CD14-positive monocyte (primary cell): ENCODE measurements around the gene SATB2. TPM values are rescaled to one million over a fixed set of nuclear protein-coding genes. Genes with fewer than 3 reads are reported as not detected.

Experiments used
- DNase-seq, 3 donors: peaks; one replicate each; pipeline ENCODE4 v3.0.0-alpha.2; 2011 to 2022
- H2AFZ ChIP-seq: 2 replicates; pipeline ENCODE4 v1.6.0; 2012; ENCODE audit warnings: mild to moderate bottlenecking, low read depth, low read length, inconsistent platforms; ENCODE audit not compliant: insufficient read depth, poor library complexity, severe bottlenecking
- H3K27ac ChIP-seq, 2 donors: 1 replicate in 1 of 2; 2 replicates in 1 of 2; pipeline ENCODE4 v1.5.1; 2012 to 2013; ENCODE audit warnings: low read length in 2 of 2, control low read depth in 1 of 2, inconsistent platforms in 1 of 2, low read depth in 1 of 2, mild to moderate bottlenecking in 1 of 2
- H3K27me3 ChIP-seq, 2 donors: one replicate each; pipeline versions ENCODE4 v1.6.0 to v1.6.1; 2011 to 2013; ENCODE audit warnings: low read length in 2 of 2; ENCODE audit not compliant: control insufficient read depth in 2 of 2, insufficient read depth in 2 of 2
- H3K36me3 ChIP-seq, 2 donors: replicated peaks in 1 of 2; 1 replicate in 1 of 2; 2 replicates in 1 of 2; pipeline versions ENCODE4 v1.5.1 to v1.6.1; 2012 to 2013; ENCODE audit warnings: low read length in 2 of 2, control low read depth in 1 of 2, inconsistent platforms in 1 of 2, mild to moderate bottlenecking in 1 of 2; ENCODE audit not compliant: insufficient read depth in 2 of 2, control insufficient read depth in 1 of 2
- H3K4me1 ChIP-seq, 2 donors: 1 replicate in 1 of 2; 2 replicates in 1 of 2; pipeline versions ENCODE4 v1.5.1 to v1.6.1; 2012 to 2013; ENCODE audit warnings: low read length in 2 of 2, control low read depth in 1 of 2, inconsistent platforms in 1 of 2, mild to moderate bottlenecking in 1 of 2, moderate library complexity in 1 of 2; ENCODE audit not compliant: insufficient read depth in 2 of 2, control insufficient read depth in 1 of 2
- H3K4me2 ChIP-seq: replicated peaks from 2 replicates; pipeline ENCODE3; 2012; ENCODE audit warnings: low read length, moderate library complexity, mild to moderate bottlenecking; ENCODE audit not compliant: poor library complexity, severe bottlenecking; ENCODE audit errors: extremely low read depth
- H3K4me3 ChIP-seq, 3 experiments: fragments of 200-600 bp in 1 of 3; sonication (generic) in 1 of 3; replicated peaks in 1 of 3; 1 replicate in 2 of 3; 2 replicates in 1 of 3; pipeline ENCODE4 v1.5.1; 2011 to 2013; ENCODE audit warnings: low read length in 3 of 3, mild to moderate bottlenecking in 3 of 3, control low read depth in 2 of 3, low read depth in 2 of 3, inconsistent platforms in 1 of 3, moderate library complexity in 1 of 3
- H3K79me2 ChIP-seq: 2 replicates; pipeline ENCODE4 v1.6.0; 2012; ENCODE audit warnings: mild to moderate bottlenecking, control low read depth, inconsistent platforms, low read length, moderate library complexity; ENCODE audit not compliant: insufficient read depth
- H3K9ac ChIP-seq: 2 replicates; pipeline ENCODE4 v1.6.0; 2017; ENCODE audit warnings: low read length, mild to moderate bottlenecking; ENCODE audit not compliant: insufficient read depth, poor library complexity, severe bottlenecking
- H3K9me3 ChIP-seq, 2 donors: replicated peaks in 1 of 2; 1 replicate in 1 of 2; 2 replicates in 1 of 2; pipeline versions ENCODE4 v1.5.1 to v1.6.1; 2012 to 2013; ENCODE audit warnings: low read length in 2 of 2, control low read depth in 1 of 2; ENCODE audit not compliant: control insufficient read depth in 1 of 2, insufficient read depth in 1 of 2
- H4K20me1 ChIP-seq: 2 replicates; pipeline ENCODE4 v1.6.0; 2012; ENCODE audit warnings: mild to moderate bottlenecking, low read length, control low read depth, moderate library complexity; ENCODE audit not compliant: insufficient read depth
- H3K27ac Mint-ChIP-seq, 7 donors: one replicate each; pipeline ENCODE4 v1.8.0; 2020; ENCODE audit warnings: mild to moderate bottlenecking in 7 of 7, mixed read lengths in 7 of 7, moderate library complexity in 6 of 7, inconsistent platforms in 2 of 7
- H3K27me3 Mint-ChIP-seq, 3 donors: one replicate each; pipeline ENCODE4 v1.8.0; 2021 to 2022; ENCODE audit warnings: low read depth in 3 of 3, mild to moderate bottlenecking in 3 of 3, mixed read lengths in 3 of 3, moderate library complexity in 3 of 3, inconsistent platforms in 1 of 3
- H3K36me3 Mint-ChIP-seq, 2 donors: one replicate each; pipeline ENCODE4 v1.8.0; 2020; ENCODE audit warnings: mixed read lengths in 2 of 2, inconsistent platforms in 1 of 2, mild to moderate bottlenecking in 1 of 2
- H3K4me1 Mint-ChIP-seq: one replicate; pipeline ENCODE4 v1.8.0; 2020; ENCODE audit warnings: mild to moderate bottlenecking, mixed read lengths
- H3K4me3 Mint-ChIP-seq, 2 donors: one replicate each; pipeline ENCODE4 v1.8.0; 2020; ENCODE audit warnings: mild to moderate bottlenecking in 2 of 2, mixed read lengths in 2 of 2, moderate library complexity in 1 of 2
- H3K9me3 Mint-ChIP-seq, 7 donors: one replicate each; pipeline ENCODE4 v1.8.0; 2020 to 2022; ENCODE audit warnings: mixed read lengths in 7 of 7, mild to moderate bottlenecking in 6 of 7, moderate library complexity in 6 of 7, inconsistent platforms in 2 of 7
- CTCF ChIP-seq: fragments of 200-600 bp; IDR thresholded peaks from one replicate; pipeline ENCODE4 v1.8.0; 2022; ENCODE audit warnings: antibody characterized with exemption, mild to moderate bottlenecking
- WGBS: methylation state at CpG from one replicate; pipeline ENCODE4 v1.1.5; 2013; ENCODE audit warnings: missing lambda C conversion rate; ENCODE audit not compliant: insufficient coverage; 5-methylcytosine and 5-hydroxymethylcytosine counted together
- intact Hi-C, 2 donors: fragments of 100-400 bp; cut with micrococcal nuclease; formaldehyde crosslinking; loops; one replicate each; pipeline versions ENCODE4 v1.15.0 to v1.15.1; 2023
- polyA plus RNA-seq, 3 donors: library from polyadenylated mRNA; depleted of rRNA in 1 of 3; unstranded in 2 of 3; stranded (reverse) in 1 of 3; fragments of 300-500 nt in 2 of 3; fragments of >200 nt in 1 of 3; fragmentation: Illumina TruSeq in 2 of 3; gene quantifications; 1 replicate in 2 of 3; 2 replicates in 1 of 3; pipeline ENCODE4 v1.2.3, GENCODE V29; 2012 to 2021

Gene SATB2
- polyA plus RNA-seq, 3 donors, result 0.13 to 0.69 (median 0.14) TPM

GRCh38 chr2:199460101-199460671 lies 2.4 kb upstream of the SATB2 start:
- Mint-ChIP-seq H3K4me1 (peaks cover 63% of the 10 kb centered on the region), H3K27ac (peak overlapping the region in 6 of 7 donors; percentile 21 to 90 (median 81)), H3K4me3 (peak overlapping the region; percentile 99), H3K9me3 (peaks cover 3 to 62% (median 51%) of the 10 kb centered on the region in 7 donors), H3K27me3 (peaks cover 74 to 93% (median 82%) of the 10 kb centered on the region in 3 donors), H3K36me3 (peaks cover 6 to 19% of the 10 kb centered on the region in 2 donors)
- Histone ChIP-seq H3K36me3 (no peaks in the 10 kb centered on the region), H3K4me1 (peaks cover 65 to 91% of the 10 kb centered on the region in 2 donors), H3K27me3 (peaks cover 70 to 79% of the 10 kb centered on the region in 2 donors), H2AFZ (peak overlapping the region; percentile 99), H3K9ac (peak overlapping the region; percentile 64), H3K4me2 (peak overlapping the region; percentile 99), H3K79me2 (no peaks in the 10 kb centered on the region), H3K27ac (peak overlapping the region in 1 of 2 donors; percentile 10), H3K9me3 (peaks cover 22 to 38% of the 10 kb centered on the region in 2 donors), H3K4me3 (peak overlapping the region; percentile 66 to 96 (median 85)), H4K20me1 (no peaks in the 10 kb centered on the region)
- no CpG with 5 or more reads among the region's 14 CpGs for WGBS
- intact Hi-C loops, result no loop called here
- peak; percentile 41 to 62 (median 61) for DNase-seq
- no peak for TF ChIP-seq CTCF

- H3K27me3 Mint-ChIP-seq, result peaks cover 72 to 92% (median 81%) of the 10 kb centered on the region in 3 donors
- H3K79me2 ChIP-seq, result no peaks in the 10 kb centered on the region
Measured at GRCh38 chr2:199459286-199460100, 1.8 kb upstream of the SATB2 start.

More at GRCh38 chr2:199459286-199460100, 1.8 kb upstream of the SATB2 start:
- Mint-ChIP-seq H3K36me3 (peaks cover 6 to 16% of the 10 kb centered on the region in 2 donors), H3K4me3 (peak overlapping the region; percentile 99), H3K27ac (peak overlapping the region; percentile 33 to 92 (median 85)), H3K4me1 (peaks cover 60% of the 10 kb centered on the region), H3K9me3 (peaks cover 3 to 58% (median 45%) of the 10 kb centered on the region in 7 donors)
- peak overlapping the region; percentile 66 to 96 (median 85) for H3K4me3 ChIP-seq
- H3K27me3 ChIP-seq, result peaks cover 70 to 79% of the 10 kb centered on the region in 2 donors
- DNase-seq, result peak; percentile 65 to 73 (median 68)
- no peaks in the 10 kb centered on the region for H4K20me1 ChIP-seq
- H3K9ac ChIP-seq, result peak overlapping the region; percentile 64
- H3K36me3 ChIP-seq, result no peaks in the 10 kb centered on the region
- H2AFZ ChIP-seq, result peak overlapping the region; percentile 99
- under 1% methylated on average over 69 of the region's 70 CpGs for WGBS
- H3K27ac ChIP-seq, result peak overlapping the region; percentile 10 to 24
- peak overlapping the region; percentile 99 for H3K4me2 ChIP-seq
- H3K9me3 ChIP-seq, result peaks cover 22 to 35% of the 10 kb centered on the region in 2 donors
- peaks cover 65 to 88% of the 10 kb centered on the region in 2 donors for H3K4me1 ChIP-seq
- no peak for TF ChIP-seq CTCF
- intact Hi-C loops, result no loop called here
